WTC11 (cell line): ENCODE data around the gene KRT76. TPM values are rescaled to one million over a fixed set of nuclear protein-coding genes. Genes with fewer than 3 reads are reported as not detected.

Experiments used
- ATAC-seq: fragments of 200-7000 bp; cut with Tn5 transposase; 2 replicates; pipeline ENCODE4 v1.10.0; 2021; ENCODE audit warnings: mild to moderate bottlenecking, moderate library complexity
- CTCF ChIA-PET: fragments of 300-600 bp; sonication (Branson Sonifier 250); formaldehyde crosslinking; loops from one replicate; lab custom pipeline; 2021; ENCODE audit warnings: antibody characterized with exemption; lab: Charles Lee
- POLR2A ChIA-PET: fragments of 350-600 bp; sonication (Branson Sonifier 250); formaldehyde crosslinking; loops from one replicate; lab custom pipeline; 2021; ENCODE audit warnings: antibody characterized with exemption; lab: Charles Lee
- DNase-seq: peaks from one replicate; pipeline ENCODE4 v3.0.0; 2021; ENCODE audit warnings: low spot score
- H3K27ac Mint-ChIP-seq: 2 replicates; pipeline ENCODE4 v1.8.0; 2021; ENCODE audit warnings: mixed read lengths
- H3K27me3 Mint-ChIP-seq: 2 replicates; pipeline ENCODE4 v1.8.0; 2021; ENCODE audit warnings: low read depth, mild to moderate bottlenecking, moderate library complexity, mixed read lengths
- H3K36me3 Mint-ChIP-seq: 2 replicates; pipeline ENCODE4 v1.8.0; 2021; ENCODE audit warnings: mixed read lengths
- H3K4me1 Mint-ChIP-seq: 2 replicates; pipeline ENCODE4 v1.8.0; 2022; ENCODE audit warnings: mixed read lengths
- H3K4me3 Mint-ChIP-seq: 2 replicates; pipeline ENCODE4 v1.8.0; 2021; ENCODE audit warnings: mild to moderate bottlenecking, moderate library complexity, mixed read lengths
- H3K9me3 Mint-ChIP-seq: 2 replicates; pipeline ENCODE4 v1.8.0; 2021; ENCODE audit warnings: mixed read lengths
- AFF4 ChIP-seq: sonication (generic); formaldehyde crosslinking; IDR thresholded peaks from 2 replicates; pipeline ENCODE4 v1.8.1; 2023; ENCODE audit warnings: mild to moderate bottlenecking, missing genetic modification reagents, borderline replicate concordance
- ATF3 ChIP-seq: sonication (generic); formaldehyde crosslinking; conservative IDR thresholded peaks from 2 replicates; pipeline ENCODE4 v1.8.1; 2022; ENCODE audit warnings: mild to moderate bottlenecking, missing genetic modification reagents
- CBFB ChIP-seq: sonication (generic); formaldehyde crosslinking; IDR thresholded peaks from 2 replicates; pipeline ENCODE4 v1.8.1; 2022; ENCODE audit warnings: mild to moderate bottlenecking, low read depth, missing genetic modification reagents
- CTCF ChIP-seq: fragments of 200-600 bp; IDR thresholded peaks from 2 replicates; pipeline ENCODE4 v1.8.0; 2022; ENCODE audit warnings: antibody characterized with exemption
- E2F5 ChIP-seq: sonication (generic); formaldehyde crosslinking; IDR thresholded peaks from 2 replicates; pipeline ENCODE4 v1.8.1; 2022; ENCODE audit warnings: mild to moderate bottlenecking, moderate library complexity, missing genetic modification reagents
- EMX1 ChIP-seq: fragments of 250-450 bp; sonication (Bioruptor Pico); IDR thresholded peaks from 2 replicates; pipeline ENCODE4 v1.8.0; 2021; ENCODE audit warnings: mild to moderate bottlenecking
- ESRRA ChIP-seq: sonication (generic); formaldehyde crosslinking; IDR thresholded peaks from 2 replicates; pipeline ENCODE4 v1.8.1; 2022; ENCODE audit warnings: mild to moderate bottlenecking, missing genetic modification reagents, borderline replicate concordance
- GABPB1 ChIP-seq: sonication (generic); formaldehyde crosslinking; IDR thresholded peaks from 2 replicates; pipeline ENCODE4 v1.8.1; 2023; ENCODE audit warnings: mild to moderate bottlenecking, missing genetic modification reagents
- GRHL2 ChIP-seq: fragments of 250-450 bp; sonication (Bioruptor Pico); IDR thresholded peaks from 2 replicates; pipeline ENCODE4 v1.8.0; 2022; ENCODE audit warnings: mild to moderate bottlenecking, moderate library complexity; ENCODE audit not compliant: insufficient replicate concordance, severe bottlenecking
- HMGA2 ChIP-seq: fragments of 250-450 bp; sonication (Bioruptor Pico); IDR thresholded peaks from 2 replicates; pipeline ENCODE4 v1.4.0; 2021; ENCODE audit warnings: mild to moderate bottlenecking, moderate library complexity
- KAT7 ChIP-seq: sonication (generic); formaldehyde crosslinking; IDR thresholded peaks from 2 replicates; pipeline ENCODE4 v1.8.1; 2023; ENCODE audit warnings: missing genetic modification reagents, mild to moderate bottlenecking, borderline replicate concordance
- MYBL2 ChIP-seq: sonication (generic); formaldehyde crosslinking; IDR thresholded peaks from 2 replicates; pipeline ENCODE4 v1.8.1; 2023; ENCODE audit warnings: mild to moderate bottlenecking, moderate library complexity, missing genetic modification reagents
- NFYB ChIP-seq: sonication (generic); formaldehyde crosslinking; conservative IDR thresholded peaks from 2 replicates; pipeline ENCODE4 v1.8.0; 2022; ENCODE audit warnings: low read depth, missing genetic modification reagents
- PREB ChIP-seq: sonication (generic); formaldehyde crosslinking; IDR thresholded peaks from 2 replicates; pipeline ENCODE4 v1.8.1; 2022; ENCODE audit warnings: mild to moderate bottlenecking, missing genetic modification reagents, moderate library complexity, borderline replicate concordance
- RORB ChIP-seq: fragments of 250-450 bp; sonication (Bioruptor Pico); IDR thresholded peaks from 2 replicates; pipeline ENCODE4 v1.9.0; 2021; ENCODE audit warnings: mild to moderate bottlenecking
- STAT6 ChIP-seq: sonication (generic); formaldehyde crosslinking; conservative IDR thresholded peaks from 2 replicates; pipeline ENCODE4 v1.8.1; 2023; ENCODE audit warnings: mild to moderate bottlenecking, low read depth, missing genetic modification reagents, moderate library complexity
- ZBTB21 ChIP-seq: sonication (generic); formaldehyde crosslinking; IDR thresholded peaks from 2 replicates; pipeline ENCODE4 v1.8.1; 2023; ENCODE audit warnings: mild to moderate bottlenecking, missing genetic modification reagents, borderline replicate concordance
- ZSCAN18 ChIP-seq: fragments of 250-450 bp; sonication (Bioruptor Pico); IDR thresholded peaks from 2 replicates; pipeline ENCODE4 v2.1.2; 2022; ENCODE audit warnings: mild to moderate bottlenecking, moderate library complexity
- total RNA-seq: library from RNA; stranded (reverse); gene quantifications from 3 replicates; pipeline ENCODE4 v1.2.3, GENCODE V29; 2021

Gene KRT76
- total RNA-seq, 1 experiment from 2014 or later = not detected

GRCh38 chr12:52822771-52823510 lies 45.8 kb upstream of the KRT76 start:
- Mint-ChIP-seq H3K27me3 (no peaks in the 10 kb centered on the region; the same call in 1 of the 2 replicates), H3K9me3 (peaks cover 6% of the 10 kb centered on the region), H3K4me3 (no peak overlapping the region), H3K4me1 (peaks cover 7% of the 10 kb centered on the region)
- no peak for DNase-seq
- ATAC-seq = no peak
- TF ChIP-seq EMX1 (CRISPR knock-in tag) (no peak), STAT6 (CRISPR knock-in tag) (no peak), E2F5 (no peak), MYBL2 (no peak), CBFB (CRISPR knock-in tag) (no peak), NFYB (no peak), PREB (CRISPR knock-in tag) (no peak), GRHL2 (CRISPR knock-in tag) (no peak), RORB (CRISPR knock-in tag) (no peak), CTCF (no peak), KAT7 (CRISPR knock-in tag) (no peak), GABPB1 (CRISPR knock-in tag) (no peak), ZSCAN18 (no peak), ESRRA (CRISPR knock-in tag) (no peak), HMGA2 (CRISPR knock-in tag) (no peak), AFF4 (CRISPR knock-in tag) (no peak), ATF3 (CRISPR knock-in tag) (no peak), ZBTB21 (CRISPR knock-in tag) (no peak)
- TF ChIP-seq, all 79 proteins: peak for 0
- H3K36me3 Mint-ChIP-seq = no peaks in the 10 kb centered on the region
- H3K27ac Mint-ChIP-seq = no peak overlapping the region
- CTCF ChIA-PET = interaction anchor here (1.0 to 1.3 kb wide), 3 partner anchors 33 to 576 kb away, joined by 3 read pairs; no protein-coding TSS in a partner anchor
- POLR2A ChIA-PET = no interaction called here
